H1 (cell line): Measurements from ENCODE around the gene GPR18. TPM values are rescaled to one million over a fixed set of nuclear protein-coding genes. Genes with fewer than 3 reads are reported as not detected.

Source experiments
- CTCF ChIA-PET: fragments of 300-600 bp; sonication (Branson Sonifier 250); formaldehyde crosslinking; loops from one replicate; lab custom pipeline; 2021; ENCODE audit not compliant: partially characterized antibody; lab: Charles Lee
- POLR2A ChIA-PET: fragments of 300-600 bp; sonication (Branson Sonifier 250); formaldehyde crosslinking; loops from one replicate; lab custom pipeline; 2021; ENCODE audit warnings: inconsistent platforms; ENCODE audit not compliant: partially characterized antibody; lab: Charles Lee
- DNase-seq, 2 experiments: peaks; one replicate each; pipeline versions ENCODE4 v3.0.0 to v3.0.0-alpha.2; 2010 to 2022; ENCODE audit warnings: low spot score in 2 of 2, low read depth in 1 of 2, mixed read lengths in 1 of 2
- FAIRE-seq: peaks from 2 replicates; lab custom pipeline; 2011; peaks lifted over from hg19 to GRCh38; lab: Jason Lieb, UNC
- H2AFZ ChIP-seq: 2 replicates; pipeline ENCODE4 v1.8.1; 2012; ENCODE audit warnings: low read length, inconsistent platforms
- H2AK5ac ChIP-seq: 2 replicates; pipeline ENCODE4 v1.6.1; 2013; ENCODE audit warnings: low read depth, low read length
- H2BK120ac ChIP-seq: replicated peaks from 2 replicates; pipeline ENCODE3; 2013; ENCODE audit warnings: low read depth, low read length, inconsistent platforms
- H2BK12ac ChIP-seq: 2 replicates; pipeline ENCODE4 v1.6.1; 2013; ENCODE audit warnings: low read depth, low read length
- H2BK15ac ChIP-seq: 2 replicates; pipeline ENCODE4 v1.6.1; 2013; ENCODE audit warnings: low read length
- H2BK20ac ChIP-seq: 2 replicates; pipeline ENCODE4 v1.6.1; 2013; ENCODE audit warnings: low read length
- H2BK5ac ChIP-seq: 2 replicates; pipeline ENCODE4 v1.6.1; 2013; ENCODE audit warnings: low read depth, low read length
- H3K14ac ChIP-seq: 2 replicates; pipeline ENCODE4 v1.6.1; 2013; ENCODE audit warnings: inconsistent platforms; ENCODE audit not compliant: insufficient read length
- H3K18ac ChIP-seq: 2 replicates; pipeline ENCODE4 v1.6.1; 2013; ENCODE audit warnings: low read length; ENCODE audit errors: extremely low read depth
- H3K23ac ChIP-seq: 2 replicates; pipeline ENCODE4 v1.6.1; 2013; ENCODE audit warnings: inconsistent platforms; ENCODE audit not compliant: insufficient read length
- H3K23me2 ChIP-seq: 2 replicates; pipeline ENCODE4 v1.6.1; 2013; ENCODE audit warnings: low read depth, low read length
- H3K27ac ChIP-seq: 2 replicates; pipeline ENCODE4 v1.6.1; 2011; ENCODE audit warnings: low read depth, low read length, inconsistent platforms
- H3K27me3 ChIP-seq, 4 experiments: replicated peaks in 1 of 4; 1 replicate in 1 of 4; 2 replicates in 3 of 4; pipeline versions ENCODE4 v1.6.1 to v1.8.1; 2011 to 2013; ENCODE audit warnings: low read length in 3 of 4, mild to moderate bottlenecking in 3 of 4, inconsistent platforms in 2 of 4, mixed read lengths in 2 of 4, moderate library complexity in 1 of 4; ENCODE audit not compliant: control insufficient read depth in 3 of 4, insufficient read depth in 3 of 4; ENCODE audit errors: extremely low read depth in 1 of 4
- H3K36me3 ChIP-seq, 4 experiments: 2 replicates each; pipeline versions ENCODE4 v1.6.1 to v1.8.1; 2011 to 2013; ENCODE audit warnings: mild to moderate bottlenecking in 4 of 4, low read length in 3 of 4, moderate library complexity in 2 of 4, control low read depth in 1 of 4, inconsistent platforms in 1 of 4; ENCODE audit not compliant: insufficient read depth in 4 of 4, control insufficient read depth in 2 of 4
- H3K4ac ChIP-seq: replicated peaks from 2 replicates; pipeline ENCODE3; 2013; ENCODE audit warnings: low read length, low read depth, mixed read lengths, inconsistent platforms; ENCODE audit not compliant: insufficient read length
- H3K4me1 ChIP-seq, 4 experiments: replicated peaks in 1 of 4; 1 replicate in 1 of 4; 2 replicates in 3 of 4; pipeline versions ENCODE4 v1.6.1 to v1.8.1; 2011 to 2013; ENCODE audit warnings: low read length in 3 of 4, inconsistent platforms in 2 of 4, mixed read lengths in 1 of 4; ENCODE audit not compliant: insufficient read depth in 4 of 4, control insufficient read depth in 3 of 4
- H3K4me2 ChIP-seq, 2 experiments: 2 replicates each; pipeline versions ENCODE4 v1.6.1 to v1.8.1; 2011 to 2013; ENCODE audit warnings: low read depth in 2 of 2, low read length in 2 of 2, control low read depth in 1 of 2, inconsistent platforms in 1 of 2, mild to moderate bottlenecking in 1 of 2; ENCODE audit not compliant: insufficient read depth in 1 of 2
- H3K4me3 ChIP-seq, 4 experiments: fragments of 200-600, 300-600 bp in 1 of 4; sonication (generic), shearing (Covaris generic), sonication (Bioruptor Twin) in 1 of 4; 2 replicates each; pipeline versions ENCODE4 v1.5.1 to v1.8.1; 2011 to 2016; ENCODE audit warnings: low read length in 4 of 4, low read depth in 3 of 4, control low read depth in 2 of 4, inconsistent platforms in 2 of 4, mild to moderate bottlenecking in 2 of 4, mixed read lengths in 1 of 4, moderate library complexity in 1 of 4; ENCODE audit not compliant: insufficient read depth in 2 of 4; ENCODE audit errors: extremely low read depth in 1 of 4
- H3K56ac ChIP-seq: replicated peaks from 2 replicates; pipeline ENCODE3; 2013; ENCODE audit warnings: low read depth, mild to moderate bottlenecking, mixed read lengths, low read length, inconsistent platforms; ENCODE audit not compliant: insufficient read length
- H3K79me1 ChIP-seq: 2 replicates; pipeline ENCODE4 v1.6.1; 2013; ENCODE audit warnings: low read depth, low read length, control low read depth
- H3K79me2 ChIP-seq, 2 experiments: 2 replicates each; pipeline versions ENCODE4 v1.6.1 to v1.8.1; 2012 to 2013; ENCODE audit warnings: low read length in 2 of 2, mild to moderate bottlenecking in 2 of 2, inconsistent platforms in 1 of 2; ENCODE audit not compliant: insufficient read depth in 2 of 2, control insufficient read depth in 1 of 2
- H3K9ac ChIP-seq, 4 experiments: replicated peaks in 1 of 4; 1 replicate in 1 of 4; 2 replicates in 3 of 4; pipeline versions ENCODE4 v1.6.1 to v1.8.1; 2011 to 2013; ENCODE audit warnings: low read depth in 3 of 4, low read length in 3 of 4, control low read depth in 2 of 4, mild to moderate bottlenecking in 2 of 4, moderate library complexity in 2 of 4, inconsistent platforms in 1 of 4; ENCODE audit errors: extremely low read depth in 1 of 4
- H3K9me3 ChIP-seq, 2 experiments: 2 replicates each; pipeline versions ENCODE4 v1.6.1 to v1.8.1; 2012 to 2013; ENCODE audit warnings: mild to moderate bottlenecking in 2 of 2, moderate library complexity in 2 of 2, control low read depth in 1 of 2, inconsistent platforms in 1 of 2, low read depth in 1 of 2, low read length in 1 of 2, mixed read lengths in 1 of 2; ENCODE audit not compliant: insufficient read depth in 2 of 2
- H4K20me1 ChIP-seq, 2 experiments: replicated peaks in 1 of 2; 2 replicates each; pipeline versions ENCODE3 to v1.8.1; 2011 to 2013; ENCODE audit warnings: inconsistent platforms in 2 of 2, low read length in 2 of 2, mild to moderate bottlenecking in 1 of 2; ENCODE audit not compliant: insufficient read depth in 2 of 2, control insufficient read depth in 1 of 2
- H4K5ac ChIP-seq: 2 replicates; pipeline ENCODE4 v1.6.1; 2013; ENCODE audit warnings: low read length, low read depth, mixed read lengths, inconsistent platforms; ENCODE audit not compliant: insufficient read length
- H4K8ac ChIP-seq: 2 replicates; pipeline ENCODE4 v1.8.0; 2013; ENCODE audit warnings: mild to moderate bottlenecking, moderate library complexity, low read length, inconsistent platforms; ENCODE audit not compliant: insufficient read depth; ENCODE audit errors: extremely low read depth
- H4K91ac ChIP-seq: replicated peaks from 2 replicates; pipeline ENCODE3; 2013; ENCODE audit warnings: low read length, mixed read lengths, inconsistent platforms; ENCODE audit not compliant: insufficient read length
- CEBPB ChIP-seq: IDR thresholded peaks from 2 replicates; pipeline ENCODE4 v1.6.1; 2012; ENCODE audit warnings: low read depth, low read length
- CHD1 ChIP-seq: IDR thresholded peaks from 2 replicates; pipeline ENCODE4 v1.6.1; 2012; ENCODE audit warnings: low read depth, low read length, improper control_type of control experiment
- CTBP2 ChIP-seq: IDR thresholded peaks from 2 replicates; pipeline ENCODE4 v1.7.0; 2011; ENCODE audit warnings: borderline replicate concordance, mild to moderate bottlenecking, moderate library complexity, mixed read lengths, low read length; ENCODE audit not compliant: insufficient read depth, insufficient read length
- KDM1A ChIP-seq: fragments of 200-600, 300-600 bp; sonication (generic); IDR thresholded peaks from 2 replicates; pipeline ENCODE4 v1.7.1; 2016; ENCODE audit warnings: mild to moderate bottlenecking, low read length, borderline replicate concordance
- MAFK ChIP-seq: IDR thresholded peaks from 2 replicates; pipeline ENCODE4 v1.6.1; 2012; ENCODE audit warnings: low read depth, mild to moderate bottlenecking, improper control_type of control experiment, low read length
- RFX5 ChIP-seq: IDR thresholded peaks from 2 replicates; pipeline ENCODE4 v1.6.1; 2011; ENCODE audit warnings: low read depth, low read length, improper control_type of control experiment, borderline replicate concordance
- RNF2 ChIP-seq: fragments of 200-900, 300-1000 bp; sonication (generic); IDR thresholded peaks from 2 replicates; pipeline ENCODE4 v1.7.1; 2016; ENCODE audit warnings: borderline replicate concordance, low read depth, mild to moderate bottlenecking, antibody characterized with exemption, low read length; ENCODE audit not compliant: poor library complexity, severe bottlenecking; ENCODE audit errors: missing control alignments
- SIN3A ChIP-seq, 2 experiments: IDR thresholded peaks in 1 of 2; conservative IDR thresholded peaks in 1 of 2; 2 replicates each; pipeline ENCODE4 v1.6.1; 2011 to 2012; ENCODE audit warnings: low read length in 2 of 2, improper control_type of control experiment in 1 of 2, low read depth in 1 of 2, mild to moderate bottlenecking in 1 of 2
- TAF1 ChIP-seq: IDR thresholded peaks from 2 replicates; pipeline ENCODE4 v1.6.1; 2011; ENCODE audit warnings: mild to moderate bottlenecking, low read depth, low read length
- TEAD4 ChIP-seq: IDR thresholded peaks from 2 replicates; pipeline ENCODE4 v1.6.1; 2012; ENCODE audit warnings: low read depth, low read length, inconsistent platforms, mixed read lengths
- WGBS, 2 experiments: shearing (Covaris generic) in 1 of 2; methylation state at CpG; one replicate each; pipeline versions ENCODE4 v1.1.6 to v1.1.7; 2013 to 2015; ENCODE audit warnings: low lambda C conversion rate in 2 of 2, mixed read lengths in 2 of 2, inconsistent platforms in 1 of 2, low coverage in 1 of 2, missing lambda C conversion rate in 1 of 2; ENCODE audit not compliant: insufficient replicate concordance in 2 of 2, insufficient coverage in 1 of 2, insufficient read length in 1 of 2; ENCODE audit errors: extremely low coverage in 1 of 2, missing lambda C conversion rate in 1 of 2; 5-methylcytosine and 5-hydroxymethylcytosine counted together
- polyA plus RNA-seq, 7 experiments: library from polyadenylated mRNA; depleted of rRNA in 3 of 7; stranded (reverse) in 5 of 7; unstranded in 2 of 7; fragments of >200 nt in 5 of 7; fragments of 200-250 nt in 2 of 7; gene quantifications; 1 replicate in 5 of 7; 2 replicates in 1 of 7; 4 replicates in 1 of 7; pipeline versions ENCODE4 v1.2.1 to v1.2.3, GENCODE V29; 2011 to 2013; ENCODE audit warnings: missing spikeins in 2 of 7, mixed read lengths in 2 of 7
- total RNA-seq: library from RNA; stranded (reverse); fragmentation: NEBNext Ultra II Directional; extraction: Animal tissue kit (Norgen Biotek cat#: 25700); gene quantifications from 2 replicates; pipeline ENCODE4 v1.2.1, GENCODE V29; 2021

GPR18 gene
- total and polyA plus RNA-seq, 2 of the 8 experiments (the other 6 are each of a cell fraction or from before 2014, with no cell fraction given) = not detected

GRCh38 chr13:99256709-99257108, 1.5 kb downstream of the GPR18 start:
- Histone ChIP-seq H3K14ac (no peak overlapping the region), H2AK5ac (no peak overlapping the region), H4K20me1 (peaks cover 0 to 5% of the 10 kb centered on the region in 2 experiments), H3K23me2 (no peaks in the 10 kb centered on the region), H4K8ac (no peak overlapping the region), H3K79me2 (no peaks in the 10 kb centered on the region; a peak in 1 of 4 replicates), H4K91ac (no peak overlapping the region), H2AFZ (no peak overlapping the region), H3K9me3 (no peaks in the 10 kb centered on the region), H3K56ac (no peak overlapping the region), H2BK5ac (no peak overlapping the region), H3K79me1 (no peaks in the 10 kb centered on the region; the same call in 1 of the 2 replicates), H3K4me3 (no peak overlapping the region), H2BK12ac (no peak overlapping the region), H3K9ac (no peak overlapping the region), H2BK15ac (no peak overlapping the region), H3K23ac (no peak overlapping the region), H2BK120ac (no peak overlapping the region), H3K18ac (no peak overlapping the region), H3K36me3 (peaks cover 0 to 4% (median 1%) of the 10 kb centered on the region in 4 experiments; a peak in 1 of 8 replicates), H3K4me2 (no peak overlapping the region), H3K4ac (no peak overlapping the region), H3K27me3 (no peaks in the 10 kb centered on the region), H3K4me1 (peaks cover 0 to 2% (median 0%) of the 10 kb centered on the region in 4 experiments; a peak in 2 of 7 replicates), H2BK20ac (no peak overlapping the region), H3K27ac (no peak overlapping the region), H4K5ac (no peak overlapping the region)
- DNase-seq = no peak
- no peak for FAIRE-seq
- WGBS, 2 experiments = 84% methylated on average over 3 of the region's 3 CpGs; no CpG with 5 or more reads in 1 of the 2 experiments
- CTCF ChIA-PET = interaction anchor here (0.5 to 4.7 kb wide), 4 partner anchors 9 to 80 kb away, joined by 3 to 34 read pairs (median 6); no protein-coding TSS in a partner anchor
- TF ChIP-seq CTBP2 (no peak), CEBPB (no peak), RFX5 (no peak), RNF2 (no peak), KDM1A (no peak), CHD1 (no peak), TEAD4 (no peak), MAFK (no peak), SIN3A (conservative IDR thresholded peaks at IDR 0.05 in 1 of 2, IDR thresholded peaks at IDR 0.05 in 1 of 2; ENCODE audit: low read depth in 1 of 2, low read length in 2 of 2) (no peak), TAF1 (no peak)
- POLR2A ChIA-PET = interaction anchor here (1.9 to 2.1 kb wide), 2 partner anchors 9 to 57 kb away, joined by 4 to 20 read pairs; partner anchors contain the start of gene UBAC2
